ENCODE results near the gene BRF1.

BRF1 gene

GRCh38 chr14:105206873-105207272, 93.9 kb downstream of the BRF1 start:
- no peak overlapping the region for H3K4me3 ChIP-seq (ENCODE audit: control insufficient read depth, low read depth, low read length)
- DNase-seq (ENCODE audit: low read depth) = no peak
- TF ChIP-seq CTCF (conservative IDR thresholded peaks at IDR 0.05; ENCODE audit: control insufficient read depth, insufficient read depth, low read depth, low read length) = no peak

- no peak for DNase-seq (ENCODE audit: low read depth)
- no peak for TF ChIP-seq CTCF (conservative IDR thresholded peaks at IDR 0.05; ENCODE audit: control insufficient read depth, insufficient read depth, low read depth, low read length)
- no peak overlapping the region for H3K4me3 ChIP-seq (ENCODE audit: control insufficient read depth, low read depth, low read length)
Measured at GRCh38 chr14:105205673-105206208, 95.1 kb downstream of the BRF1 start.

GRCh38 chr14:105204931-105205672, 95.7 kb downstream of the BRF1 start:
- no peak for DNase-seq (ENCODE audit: low read depth)
- TF ChIP-seq CTCF (conservative IDR thresholded peaks at IDR 0.05; ENCODE audit: control insufficient read depth, insufficient read depth, low read depth, low read length) = no peak
- H3K4me3 ChIP-seq (ENCODE audit: control insufficient read depth, low read depth, low read length) = no peak overlapping the region

- no peak for TF ChIP-seq CTCF (conservative IDR thresholded peaks at IDR 0.05; ENCODE audit: control insufficient read depth, insufficient read depth, low read depth, low read length)
- H3K4me3 ChIP-seq (ENCODE audit: control insufficient read depth, low read depth, low read length) = no peak overlapping the region
- peak; percentile 33 for DNase-seq (ENCODE audit: low read depth)
Measured at GRCh38 chr14:105204206-105204930, 96.4 kb downstream of the BRF1 start.

GRCh38 chr14:105203701-105204100, 97.1 kb downstream of the BRF1 start:
- no peak for DNase-seq (ENCODE audit: low read depth)
- no peak overlapping the region for H3K4me3 ChIP-seq (ENCODE audit: control insufficient read depth, low read depth, low read length)
- no peak for TF ChIP-seq CTCF (conservative IDR thresholded peaks at IDR 0.05; ENCODE audit: control insufficient read depth, insufficient read depth, low read depth, low read length)

- H3K4me3 ChIP-seq (ENCODE audit: control insufficient read depth, low read depth, low read length) = no peak overlapping the region
- peak; percentile 49 for DNase-seq (ENCODE audit: low read depth)
- peak; percentile 63 for TF ChIP-seq CTCF (conservative IDR thresholded peaks at IDR 0.05; ENCODE audit: control insufficient read depth, insufficient read depth, low read depth, low read length)
Measured at GRCh38 chr14:105203057-105203531, 97.7 kb downstream of the BRF1 start.

All from fibroblast of mammary gland (primary cell).